OCI-LY7 (cell line): ENCODE measurements around the gene KIAA1328.

Experiments used
- EZH2phosphoT487 ChIP-seq: fragments of 200-600 bp; sonication (generic); IDR thresholded peaks from 2 replicates; pipeline ENCODE4 v1.6.1; 2018; ENCODE audit warnings: low read depth, borderline replicate concordance, mild to moderate bottlenecking, mixed run types, antibody characterized with exemption, low read length, moderate library complexity, mixed read lengths
- TF ChIP-seq, protein P1 (sequence below): fragments of 200-600 bp; sonication (generic); conservative IDR thresholded peaks from 2 replicates; pipeline ENCODE4 v1.5.1; 2014; ENCODE audit warnings: mild to moderate bottlenecking, antibody characterized with exemption, low read length, moderate library complexity, mixed read lengths

DNA sequence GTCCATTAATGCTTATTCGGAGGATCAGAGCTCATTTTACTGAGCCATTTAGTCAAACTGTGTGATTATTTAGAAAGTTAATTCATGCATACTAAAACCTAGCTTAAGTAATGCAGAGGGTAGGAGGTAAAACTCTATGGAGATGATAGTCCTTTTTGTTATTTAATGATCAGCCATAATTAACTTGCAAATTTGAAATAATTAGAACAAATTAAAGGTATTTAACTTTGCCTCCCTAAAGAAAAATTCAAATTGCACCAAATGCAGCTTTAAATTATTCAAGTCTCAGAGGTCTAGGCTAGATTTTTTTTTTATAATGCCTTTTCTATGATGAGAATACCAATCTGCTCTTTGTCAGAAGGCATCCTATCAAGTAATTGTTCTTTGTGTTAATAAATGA, 310.9 kb downstream of the KIAA1328 start:
- TF ChIP-seq, protein P1, sequence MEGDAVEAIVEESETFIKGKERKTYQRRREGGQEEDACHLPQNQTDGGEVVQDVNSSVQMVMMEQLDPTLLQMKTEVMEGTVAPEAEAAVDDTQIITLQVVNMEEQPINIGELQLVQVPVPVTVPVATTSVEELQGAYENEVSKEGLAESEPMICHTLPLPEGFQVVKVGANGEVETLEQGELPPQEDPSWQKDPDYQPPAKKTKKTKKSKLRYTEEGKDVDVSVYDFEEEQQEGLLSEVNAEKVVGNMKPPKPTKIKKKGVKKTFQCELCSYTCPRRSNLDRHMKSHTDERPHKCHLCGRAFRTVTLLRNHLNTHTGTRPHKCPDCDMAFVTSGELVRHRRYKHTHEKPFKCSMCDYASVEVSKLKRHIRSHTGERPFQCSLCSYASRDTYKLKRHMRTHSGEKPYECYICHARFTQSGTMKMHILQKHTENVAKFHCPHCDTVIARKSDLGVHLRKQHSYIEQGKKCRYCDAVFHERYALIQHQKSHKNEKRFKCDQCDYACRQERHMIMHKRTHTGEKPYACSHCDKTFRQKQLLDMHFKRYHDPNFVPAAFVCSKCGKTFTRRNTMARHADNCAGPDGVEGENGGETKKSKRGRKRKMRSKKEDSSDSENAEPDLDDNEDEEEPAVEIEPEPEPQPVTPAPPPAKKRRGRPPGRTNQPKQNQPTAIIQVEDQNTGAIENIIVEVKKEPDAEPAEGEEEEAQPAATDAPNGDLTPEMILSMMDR: no peak
- TF ChIP-seq EZH2phosphoT487: no peak
